HG02943 (cell line): ENCODE results near the gene SAXO1.
"Not testable (repeated sequence)": the region's sequence is repeated elsewhere in the genome, so short reads cannot be mapped to it uniquely, and the experiment has no call there.

Experiments used
- ATAC-seq: cut with Tn5 transposase; IDR thresholded peaks from one replicate; pipeline ENCODE4 v1.9.1; 2021; ENCODE audit warnings: mild to moderate bottlenecking, low read depth, moderate library complexity; ENCODE audit not compliant: unreplicated experiment

Gene SAXO1

DNA sequence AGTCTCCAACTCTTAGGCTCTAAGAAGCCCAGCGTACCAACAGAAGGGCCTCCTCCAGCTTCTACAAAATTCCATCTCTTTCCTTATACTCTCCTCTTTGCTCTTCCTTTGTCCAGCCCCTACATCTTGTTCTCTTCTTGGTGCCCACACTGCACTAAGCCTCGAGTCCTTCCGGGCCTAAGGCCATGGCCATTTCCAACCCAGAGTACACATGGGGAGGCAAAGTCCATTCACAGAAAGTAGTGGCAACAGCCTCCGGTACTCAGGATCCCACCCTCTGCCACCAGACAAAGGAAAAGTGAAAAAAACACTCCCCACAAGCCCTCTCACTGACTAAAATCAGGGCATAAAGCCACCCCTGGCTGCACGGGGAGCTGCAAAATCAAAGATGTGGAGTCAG, 60.3 kb downstream of the SAXO1 start:
- ATAC-seq: no peak

DNA sequence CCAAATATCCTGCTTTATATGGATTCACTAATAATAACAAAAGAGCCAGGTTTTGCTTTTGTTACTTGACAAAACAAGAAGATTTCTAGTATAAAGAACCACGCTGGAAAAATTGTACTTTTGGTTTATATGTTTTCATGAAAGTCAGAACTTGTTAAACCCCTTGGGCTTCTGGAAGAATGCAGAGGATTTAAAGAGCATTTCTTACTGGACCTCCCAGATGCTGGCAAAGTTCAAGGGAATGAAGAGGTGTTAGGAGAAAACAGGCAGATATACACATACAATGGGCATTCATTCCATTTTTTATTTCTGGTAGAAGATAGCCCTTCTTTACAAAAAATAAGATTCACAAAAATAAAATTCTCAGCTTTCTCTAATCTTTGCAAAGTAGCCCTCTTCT, 61.1 kb downstream of the SAXO1 start:
- no peak for ATAC-seq

DNA sequence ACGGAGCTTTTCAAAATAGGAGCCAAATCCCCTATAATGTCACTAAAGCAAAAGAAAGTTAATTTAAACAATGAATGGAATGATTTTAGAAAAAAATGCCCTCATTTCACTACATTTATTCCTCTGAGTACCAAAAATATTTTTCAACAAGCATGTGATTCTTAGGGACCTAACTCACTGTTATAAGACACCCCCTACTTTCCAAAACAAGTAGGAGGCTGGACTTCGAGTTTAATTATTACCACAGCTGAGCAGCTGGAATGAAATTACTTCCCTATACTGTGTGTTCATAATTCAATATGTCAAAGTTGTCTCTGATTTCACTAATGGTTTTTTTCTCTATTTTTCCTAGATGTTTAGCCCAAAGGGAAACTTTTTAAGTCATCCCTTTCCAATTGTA, 61.6 kb downstream of the SAXO1 start:
- no peak for ATAC-seq

DNA sequence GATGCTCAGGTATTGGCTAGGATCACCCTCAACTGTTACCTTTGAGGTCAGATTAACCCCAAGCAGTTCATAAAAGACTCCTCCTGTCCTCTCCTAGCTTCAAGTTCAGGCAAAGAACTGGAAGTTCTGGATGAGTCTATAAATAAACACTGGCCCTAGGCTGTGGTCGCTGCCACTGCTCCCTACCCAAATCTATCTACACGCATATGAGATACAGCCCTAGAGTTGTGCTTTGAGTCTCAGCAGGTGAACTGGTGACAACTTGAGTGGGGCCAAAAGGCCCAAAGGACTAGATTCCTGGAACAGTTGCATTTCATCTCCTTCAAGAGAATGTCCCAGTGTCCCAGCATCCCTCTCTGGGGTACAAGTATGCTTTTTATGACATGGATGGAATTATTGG, 62.6 kb downstream of the SAXO1 start:
- no peak for ATAC-seq

DNA sequence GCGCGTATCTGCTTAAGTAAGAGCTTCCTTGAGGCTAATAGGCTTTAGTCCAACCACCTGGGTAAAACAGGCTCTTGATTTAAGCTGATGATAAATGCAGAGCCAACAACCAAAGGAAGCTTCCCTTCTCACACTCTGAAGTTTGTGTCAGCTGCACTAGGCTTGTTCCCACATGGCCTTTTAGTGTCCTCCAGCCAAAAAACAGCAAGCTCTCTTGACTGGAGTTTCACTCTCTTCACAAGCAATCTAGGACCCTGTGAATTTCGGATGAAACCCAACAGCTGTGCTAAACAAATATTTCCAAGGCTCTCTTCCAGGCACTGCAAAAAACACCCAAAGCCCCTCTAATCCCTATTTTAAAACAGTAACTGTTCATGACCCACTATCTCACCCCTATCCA, 63.9 kb downstream of the SAXO1 start:
- no peak for ATAC-seq

DNA sequence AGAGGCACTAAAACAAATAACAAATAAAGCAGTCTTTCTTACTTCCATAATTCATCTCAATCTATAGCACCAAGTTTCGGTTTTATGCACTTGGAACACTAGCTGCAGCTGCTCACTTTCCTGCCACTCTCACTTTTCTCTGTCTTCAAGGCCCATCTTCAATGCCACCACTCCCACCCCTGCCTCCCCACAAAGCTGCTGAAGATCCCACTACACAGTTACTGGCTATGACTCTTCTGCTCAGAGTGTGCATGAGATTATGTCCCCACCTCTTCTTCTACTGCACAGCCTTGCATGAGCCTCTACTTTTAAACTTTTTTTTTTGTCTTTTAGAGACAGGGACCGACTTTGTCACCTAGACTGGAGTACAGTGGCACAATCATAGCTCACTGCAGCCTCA, 77.4 kb downstream of the SAXO1 start:
- no peak for ATAC-seq

DNA sequence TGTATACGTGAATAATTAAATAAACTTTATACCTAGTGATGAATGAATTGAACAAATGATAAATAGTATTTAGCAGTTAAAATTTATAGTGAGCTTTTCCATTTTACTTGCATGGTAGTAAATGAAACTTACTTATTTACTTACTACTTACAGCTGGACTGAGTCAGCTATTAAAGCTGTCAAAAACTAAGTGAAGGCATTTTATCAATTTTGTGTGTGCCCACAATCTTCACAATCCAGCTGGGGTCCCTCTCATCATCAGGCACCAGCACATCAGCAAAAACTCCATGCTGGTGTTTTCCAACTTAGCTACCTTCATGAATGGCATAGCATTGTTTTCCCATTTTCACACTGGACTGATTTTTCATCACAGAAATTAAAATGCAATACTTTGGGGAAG, 81.1 kb downstream of the SAXO1 start:
- ATAC-seq: no peak

DNA sequence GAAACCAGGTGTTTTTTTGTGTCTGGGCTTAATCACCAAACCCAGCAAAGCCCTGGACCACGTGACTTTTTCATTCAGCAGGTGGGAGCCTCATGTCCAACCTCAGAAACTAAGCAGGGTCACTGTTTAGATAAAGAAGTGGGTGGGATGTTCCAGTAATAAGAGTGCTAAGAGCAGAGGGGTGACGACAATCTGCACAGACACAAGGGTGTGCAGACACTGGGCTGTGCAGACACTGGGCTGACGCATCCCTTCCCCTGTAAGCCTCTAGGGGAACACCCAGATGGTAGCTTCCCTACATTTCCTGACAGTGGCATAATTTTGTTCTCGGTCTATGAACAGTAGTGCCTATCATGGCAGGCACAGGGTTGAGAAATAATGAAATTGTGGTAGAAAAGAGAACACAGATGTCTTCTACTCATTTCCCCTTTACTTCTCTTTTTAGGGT, 85.1 kb downstream of the SAXO1 start:
- ATAC-seq: no peak

DNA sequence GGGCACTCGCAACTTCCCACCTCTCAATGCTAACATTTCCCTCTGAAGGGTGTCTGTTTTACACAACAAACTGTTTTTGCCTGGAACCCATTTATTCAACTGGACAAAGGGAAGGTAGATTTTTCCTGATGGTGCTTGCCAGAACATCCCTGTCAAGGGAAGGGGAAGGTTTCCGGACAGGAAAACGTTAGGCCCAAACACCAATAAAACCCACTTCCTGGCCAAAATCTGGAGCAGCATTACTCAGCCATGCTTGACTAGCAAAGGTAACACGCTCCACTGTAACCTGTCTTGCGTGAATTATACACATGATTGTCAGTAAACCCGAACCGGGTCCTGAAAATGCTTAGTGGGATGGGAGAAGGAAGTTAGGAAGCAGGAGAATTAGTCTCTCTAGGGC, 90.2 kb downstream of the SAXO1 start:
- ATAC-seq: no peak

DNA sequence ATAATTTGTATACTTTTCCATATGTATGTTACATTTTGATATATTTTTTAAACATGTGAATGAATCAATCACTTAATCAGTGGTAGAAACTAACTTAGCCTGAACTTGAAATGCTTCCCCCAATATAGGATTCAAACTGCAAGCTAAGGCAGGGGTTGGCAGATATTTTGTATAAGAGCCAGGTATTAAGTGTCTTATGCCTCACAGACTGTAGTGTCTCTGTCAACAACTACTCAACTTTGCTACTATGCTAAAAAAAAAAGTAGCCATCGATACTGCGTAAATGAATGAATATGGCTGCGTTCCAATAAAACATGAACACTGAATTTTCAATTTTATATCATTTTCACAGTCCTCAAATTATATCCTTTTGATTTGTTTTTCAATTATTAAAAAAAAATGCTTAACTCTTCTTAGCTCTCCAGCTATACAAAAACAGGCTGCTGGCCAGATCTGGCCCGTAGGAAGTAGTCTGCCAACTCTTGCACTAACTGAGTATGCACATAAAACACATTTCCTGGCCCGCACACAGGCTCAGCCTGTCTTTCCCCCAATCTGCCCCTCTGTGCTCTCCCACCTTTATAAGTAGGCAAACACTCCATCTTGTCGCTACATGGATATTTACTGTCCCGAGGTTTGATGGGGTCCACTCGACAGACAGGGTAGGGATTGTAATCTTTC, 91.8 kb downstream of the SAXO1 start:
- no peak for ATAC-seq

DNA sequence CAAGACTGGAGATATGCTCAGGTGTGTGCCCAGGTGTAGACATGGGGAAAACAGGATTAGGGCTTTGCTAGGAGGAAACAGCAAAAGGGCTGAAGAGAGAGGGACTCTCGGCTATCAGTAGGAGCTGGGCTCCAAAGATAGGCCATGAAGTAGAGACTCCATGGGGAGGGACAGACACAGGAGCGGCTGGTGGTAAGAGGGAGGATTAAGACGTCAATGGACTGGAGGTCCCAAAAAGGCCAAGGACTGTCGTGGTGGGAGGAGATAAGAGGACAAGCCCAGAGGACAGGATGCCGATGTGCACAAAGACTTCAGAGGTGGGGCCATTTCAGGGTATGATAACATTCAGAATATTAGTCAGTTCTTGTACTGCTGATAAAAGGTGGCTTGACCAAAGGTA, 93.1 kb downstream of the SAXO1 start:
- ATAC-seq: no peak

DNA sequence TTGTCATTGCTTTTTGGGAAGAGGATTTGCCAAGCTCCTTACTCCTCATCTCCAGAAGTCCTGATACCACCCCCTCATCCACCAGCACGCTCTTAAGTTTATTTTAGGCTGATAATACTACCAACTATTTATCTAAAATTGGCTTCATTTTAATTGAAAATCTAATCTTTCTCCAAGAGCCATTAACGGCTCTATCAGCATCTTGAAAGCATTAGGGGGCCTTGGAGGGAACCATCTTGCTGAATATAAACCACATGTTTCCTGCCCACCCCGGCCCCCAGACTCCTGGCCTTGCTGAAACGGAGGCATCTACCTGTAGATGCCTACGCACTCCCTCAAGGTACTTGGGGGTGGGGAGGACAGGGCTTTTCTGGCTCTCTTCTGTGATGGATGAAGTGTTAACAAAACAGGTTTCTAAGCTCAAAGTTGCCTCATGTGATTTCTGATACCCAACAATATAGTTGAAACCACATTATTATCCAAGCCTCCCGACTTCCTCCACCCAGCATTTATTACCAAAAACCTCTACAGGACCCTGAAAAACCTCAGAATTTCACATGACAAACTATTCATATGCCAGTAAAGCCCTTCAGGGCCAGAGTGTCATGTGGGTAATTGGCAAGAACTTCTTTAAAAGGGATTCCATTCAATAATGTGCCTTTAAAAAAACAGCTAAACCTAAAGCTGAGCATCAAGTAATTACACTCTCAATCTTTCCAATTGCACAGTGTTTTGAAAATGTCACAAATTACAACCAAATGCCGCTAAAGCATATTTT, 96.7 kb downstream of the SAXO1 start:
- ATAC-seq: no peak

DNA sequence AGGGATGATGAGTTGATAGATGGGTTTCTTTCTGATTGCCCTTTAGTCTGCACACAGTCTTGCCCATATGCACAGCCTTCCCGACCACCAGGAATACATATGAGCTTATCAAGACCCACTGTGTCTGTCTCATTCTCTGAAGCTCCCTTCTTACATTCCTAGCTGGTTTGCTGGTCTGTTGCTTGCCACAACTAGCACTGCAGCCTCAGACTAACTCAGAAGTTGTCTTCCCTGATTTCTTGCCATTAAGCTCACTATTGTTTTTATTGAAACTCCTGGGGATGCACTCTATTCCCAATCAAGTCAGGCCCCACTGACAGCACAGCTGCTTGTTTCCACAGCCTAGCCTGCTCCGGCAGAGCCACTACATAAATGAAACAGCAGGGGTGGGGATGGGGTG, 97.5 kb downstream of the SAXO1 start:
- no peak for ATAC-seq

DNA sequence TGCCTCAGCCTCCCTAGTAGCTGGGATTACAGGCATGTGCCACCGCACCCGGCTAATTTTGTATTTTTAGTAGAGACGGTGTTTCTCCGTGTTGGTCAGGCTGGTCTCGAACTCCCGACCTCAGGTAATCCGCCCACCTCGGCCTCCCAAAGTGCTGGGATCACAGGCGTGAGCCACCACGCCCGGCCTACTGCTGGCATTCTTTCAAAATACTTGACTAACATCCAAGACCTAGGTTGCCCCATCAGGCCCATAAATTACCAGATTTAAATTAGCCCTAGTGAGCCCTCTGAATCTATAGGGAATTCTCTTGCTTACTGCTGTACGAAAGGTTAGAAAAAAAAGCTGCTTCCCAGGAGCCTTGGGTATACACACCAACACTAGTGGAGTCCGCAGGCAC, 102.4 kb downstream of the SAXO1 start:
- ATAC-seq: not testable (repeated sequence)

DNA sequence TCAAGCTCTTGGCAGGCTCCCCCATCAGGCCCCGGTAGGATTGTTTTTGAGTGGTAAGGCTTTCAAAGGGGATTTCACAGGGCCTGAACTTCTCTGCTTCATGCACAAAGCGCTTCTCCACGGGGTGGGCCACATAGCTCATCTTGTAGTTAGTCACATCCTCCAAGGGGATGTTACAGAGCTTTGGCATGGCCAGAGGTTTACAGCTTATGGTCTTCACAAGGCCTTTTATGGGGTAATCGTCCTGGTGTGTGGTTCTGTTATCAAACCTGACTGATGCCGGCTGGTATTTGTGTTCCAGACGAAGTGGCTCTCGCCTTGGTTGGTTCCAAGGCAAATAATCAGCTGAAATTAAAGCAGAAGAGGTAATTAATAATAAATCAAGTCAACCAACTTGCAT, 104.3 kb downstream of the SAXO1 start:
- ATAC-seq: no peak

DNA sequence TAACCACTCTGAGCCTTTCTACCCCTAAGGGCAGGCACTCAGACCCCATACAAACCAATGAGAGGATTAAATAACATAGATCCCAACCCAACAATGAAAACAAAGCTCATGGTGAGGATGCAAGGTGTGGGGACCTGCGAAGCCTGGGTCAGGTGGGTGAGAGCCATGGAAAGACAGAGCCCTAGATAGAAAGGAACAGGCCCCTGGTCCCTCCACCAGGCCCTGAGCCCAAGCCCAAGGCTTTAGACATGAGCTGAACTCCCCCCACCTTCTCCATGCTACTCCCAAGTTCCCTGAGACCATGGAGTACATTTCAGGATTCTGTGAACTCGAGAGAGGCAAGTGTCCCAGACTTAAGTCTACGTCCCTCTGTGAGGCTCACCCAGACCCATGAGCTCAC, 106.5 kb downstream of the SAXO1 start:
- no peak for ATAC-seq

DNA sequence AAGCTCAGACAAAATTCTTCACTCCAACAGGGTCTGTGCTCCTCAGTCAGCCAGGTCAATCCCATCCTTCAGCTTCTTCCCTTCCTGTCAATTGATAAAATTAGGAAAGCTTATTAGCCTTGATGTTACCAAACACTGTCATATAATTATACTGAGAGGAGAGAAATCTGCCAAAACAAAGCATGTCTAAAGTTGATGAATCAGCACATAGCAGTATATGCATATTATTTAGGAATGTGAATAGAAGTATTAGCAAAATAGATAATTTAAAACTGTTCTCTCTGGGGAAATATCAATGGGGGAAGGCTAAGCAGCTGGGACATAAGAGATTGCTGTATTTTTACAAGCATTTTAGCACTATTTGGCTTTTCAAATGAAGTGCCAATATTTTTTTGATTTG, 107.1 kb downstream of the SAXO1 start:
- ATAC-seq: no peak

DNA sequence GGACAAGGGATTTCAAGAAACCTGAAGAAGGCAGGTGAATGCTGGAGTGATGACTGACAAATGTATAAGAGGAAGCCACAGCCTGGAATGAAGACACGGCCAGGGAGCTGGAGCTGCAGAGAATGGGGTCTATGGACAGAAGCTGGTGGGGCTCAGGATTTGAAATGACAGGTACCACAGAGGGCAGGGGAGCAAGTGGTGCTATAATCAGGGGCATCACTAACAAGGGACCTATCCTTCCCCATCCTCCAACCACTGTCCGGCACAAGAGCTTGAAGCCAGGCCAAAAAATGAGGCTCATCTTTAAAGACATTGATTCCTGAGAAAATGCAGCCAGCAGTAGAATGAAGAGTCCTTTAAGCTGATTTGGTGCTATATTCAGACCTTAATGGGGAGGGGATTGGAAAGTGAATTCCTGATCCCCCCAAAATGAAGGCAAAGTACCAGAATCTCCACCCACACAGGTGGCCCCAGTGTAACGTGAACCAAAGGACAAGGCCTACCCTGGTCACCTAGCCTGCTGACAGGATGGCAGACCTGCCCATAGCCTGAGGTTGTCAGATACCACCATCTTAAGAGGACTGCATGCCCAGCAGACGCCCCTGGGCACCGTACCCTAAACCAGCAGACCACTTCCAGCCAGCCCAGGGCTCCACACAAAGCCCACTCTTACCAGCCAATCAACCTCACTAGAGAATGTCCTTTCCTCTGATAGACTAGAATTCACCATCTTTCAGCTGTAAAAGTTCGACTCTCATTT, 109.2 kb downstream of the SAXO1 start:
- no peak for ATAC-seq

DNA sequence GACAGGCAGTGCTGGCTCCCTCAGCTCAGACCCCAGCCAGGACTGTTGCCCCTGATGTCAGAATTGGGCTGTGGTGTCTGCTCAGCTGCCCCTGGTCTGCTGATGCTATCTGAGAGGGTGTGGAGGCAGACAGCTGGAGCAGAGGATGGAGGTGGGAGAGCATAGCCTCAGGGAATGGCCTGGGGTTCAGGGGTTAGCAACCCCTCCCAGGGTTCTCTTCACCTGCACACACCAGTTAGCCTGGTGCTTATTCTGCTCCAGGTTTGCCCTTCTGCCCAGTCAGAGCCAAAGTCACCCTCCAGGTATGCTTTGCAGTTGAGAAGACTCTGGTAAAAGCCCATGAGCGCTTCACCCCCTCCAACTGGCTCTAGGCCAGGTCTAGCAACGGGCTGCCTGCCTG, 109.8 kb downstream of the SAXO1 start:
- no peak for ATAC-seq

DNA sequence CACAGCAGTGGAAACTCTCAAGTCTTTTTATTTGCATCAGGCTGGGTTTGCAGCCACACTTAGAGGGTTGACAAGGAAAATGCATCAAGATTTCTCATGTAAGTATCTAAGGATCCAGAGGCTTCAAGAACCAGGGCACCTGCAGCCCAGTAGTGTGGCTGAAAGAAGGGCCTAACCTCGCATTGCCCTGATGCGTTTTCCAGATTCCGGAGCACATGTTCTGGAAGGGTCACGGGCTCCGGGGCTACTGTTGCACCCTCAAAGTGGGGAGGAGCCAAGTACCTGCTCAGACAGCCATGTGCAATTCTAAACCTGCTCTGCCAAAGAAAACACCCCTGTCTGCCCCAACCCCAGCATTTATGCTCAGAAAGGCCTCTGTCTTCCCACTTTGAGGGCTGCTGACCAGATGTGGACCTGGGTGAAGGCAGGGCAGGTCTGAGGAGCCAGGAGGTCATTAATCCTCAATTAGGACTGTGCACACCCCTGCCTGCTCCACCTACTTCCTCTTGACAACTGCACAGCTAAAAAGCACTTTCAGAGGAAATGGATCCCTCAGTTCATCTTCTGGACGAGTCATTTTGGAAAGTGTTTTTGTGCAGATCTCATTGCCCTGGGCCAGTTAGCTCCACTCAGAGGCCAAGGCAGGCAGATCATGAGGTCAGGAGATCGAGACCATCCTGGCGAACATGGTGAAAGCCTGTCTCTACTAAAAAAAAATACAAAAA, 110.7 kb downstream of the SAXO1 start:
- no peak for ATAC-seq
